Liver (tissue), 9 donors: Measurements from ENCODE around the gene PLEKHA7. TPM values are rescaled to one million over a fixed set of nuclear protein-coding genes. Genes with fewer than 3 reads are reported as not detected.

ENCODE experiments used
- DNase-seq: peaks from one replicate; pipeline ENCODE4 v3.0.0-alpha.2; 2017; ENCODE audit warnings: low spot score
- H3K27ac ChIP-seq, 2 donors: one replicate each; pipeline ENCODE4 v1.7.0; 2013; ENCODE audit warnings: inconsistent platforms in 2 of 2, low read length in 2 of 2, control low read depth in 1 of 2, low read depth in 1 of 2, mild to moderate bottlenecking in 1 of 2
- H3K27me3 ChIP-seq, 4 donors: one replicate each; pipeline versions ENCODE4 v1.6.1 to v1.7.0; 2013; ENCODE audit warnings: low read length in 3 of 4, inconsistent platforms in 1 of 4, mild to moderate bottlenecking in 1 of 4, moderate library complexity in 1 of 4; ENCODE audit not compliant: control insufficient read depth in 4 of 4, insufficient read depth in 4 of 4
- H3K36me3 ChIP-seq, 4 donors: one replicate each; pipeline versions ENCODE4 v1.6.1 to v1.7.0; 2013; ENCODE audit warnings: low read length in 3 of 4, mild to moderate bottlenecking in 3 of 4, low read depth in 1 of 4, moderate library complexity in 1 of 4; ENCODE audit not compliant: control insufficient read depth in 4 of 4, insufficient read depth in 3 of 4
- H3K4me1 ChIP-seq, 4 donors: one replicate each; pipeline versions ENCODE4 v1.6.1 to v1.7.0; 2013; ENCODE audit warnings: low read length in 3 of 4, mild to moderate bottlenecking in 3 of 4, moderate library complexity in 1 of 4; ENCODE audit not compliant: control insufficient read depth in 4 of 4, insufficient read depth in 4 of 4
- H3K4me3 ChIP-seq, 3 donors: one replicate each; pipeline versions ENCODE4 v1.6.1 to v1.7.0; 2013; ENCODE audit warnings: low read length in 3 of 3, control low read depth in 1 of 3, low read depth in 1 of 3, mild to moderate bottlenecking in 1 of 3
- H3K9ac ChIP-seq, 2 donors: one replicate each; pipeline ENCODE4 v1.7.0; 2013; ENCODE audit warnings: low read length in 2 of 2, mild to moderate bottlenecking in 2 of 2, moderate library complexity in 2 of 2, control low read depth in 1 of 2, low read depth in 1 of 2
- H3K9me3 ChIP-seq, 4 donors: one replicate each; pipeline versions ENCODE4 v1.6.1 to v1.7.0; 2013; ENCODE audit warnings: low read length in 3 of 4; ENCODE audit not compliant: control insufficient read depth in 4 of 4
- EGR1 ChIP-seq, 2 donors: IDR thresholded peaks; 2 replicates each; pipeline ENCODE4 v1.6.1; 2016 to 2018; ENCODE audit warnings: antibody characterized with exemption in 2 of 2, low read depth in 2 of 2
- FOXA1 ChIP-seq: IDR thresholded peaks from 2 replicates; pipeline ENCODE4 v1.6.1; 2016; ENCODE audit warnings: antibody characterized with exemption
- FOXA2 ChIP-seq: IDR thresholded peaks from 2 replicates; pipeline ENCODE4 v1.6.1; 2016; ENCODE audit warnings: antibody characterized with exemption
- GABPA ChIP-seq, 2 donors: IDR thresholded peaks in 1 of 2; conservative IDR thresholded peaks in 1 of 2; 2 replicates each; pipeline ENCODE4 v1.6.1; 2016; ENCODE audit warnings: antibody characterized with exemption in 2 of 2, mild to moderate bottlenecking in 1 of 2, moderate library complexity in 1 of 2
- HNF4A ChIP-seq, 2 donors: conservative IDR thresholded peaks; 2 replicates each; pipeline ENCODE4 v1.6.1; 2016; ENCODE audit warnings: antibody characterized with exemption in 2 of 2, mild to moderate bottlenecking in 2 of 2
- HNF4G ChIP-seq: IDR thresholded peaks from 2 replicates; pipeline ENCODE4 v1.6.1; 2016; ENCODE audit warnings: antibody characterized with exemption
- JUND ChIP-seq, 2 donors: IDR thresholded peaks; 2 replicates each; pipeline ENCODE4 v1.6.1; 2016; ENCODE audit warnings: antibody characterized with exemption in 2 of 2
- NR2F2 ChIP-seq: IDR thresholded peaks from 2 replicates; pipeline ENCODE4 v1.6.1; 2016; ENCODE audit warnings: antibody characterized with exemption
- RAD21 ChIP-seq, 2 donors: IDR thresholded peaks; 2 replicates each; pipeline ENCODE4 v1.6.1; 2016; ENCODE audit warnings: antibody characterized with exemption in 2 of 2, mild to moderate bottlenecking in 2 of 2
- RXRA ChIP-seq, 2 donors: IDR thresholded peaks; 2 replicates each; pipeline ENCODE4 v1.6.1; 2017 to 2018; ENCODE audit warnings: antibody characterized with exemption in 2 of 2, mild to moderate bottlenecking in 1 of 2
- SP1 ChIP-seq: IDR thresholded peaks from 2 replicates; pipeline ENCODE4 v1.6.1; 2018; ENCODE audit warnings: antibody characterized with exemption, mild to moderate bottlenecking
- TAF1 ChIP-seq: conservative IDR thresholded peaks from 2 replicates; pipeline ENCODE4 v1.6.1; 2016; ENCODE audit warnings: antibody characterized with exemption, mild to moderate bottlenecking
- WGBS: extraction: QIAGEN DNeasy Blood & Tissue Kit; methylation state at CpG from one replicate; pipeline ENCODE4 v1.1.7; 2013; 5-methylcytosine and 5-hydroxymethylcytosine counted together
- polyA plus RNA-seq, 2 donors: library from polyadenylated mRNA; stranded (reverse) in 1 of 2; unstranded in 1 of 2; fragments of 200-250 nt in 1 of 2; fragments of >200 nt in 1 of 2; fragmentation: Nextera tagmentation in 1 of 2; extraction: Ambion mirVana in 1 of 2; gene quantifications; one replicate each; pipeline versions ENCODE4 v1.2.1 to v1.2.3, GENCODE V29; 2013 to 2015
- total RNA-seq, 2 donors: library from RNA; depleted of rRNA; stranded (reverse); fragments of >200 nt; gene quantifications; one replicate each; pipeline ENCODE4 v1.2.3, GENCODE V29; 2014
- TF ChIP-seq, protein P1 (sequence below): IDR thresholded peaks from 2 replicates; pipeline ENCODE4 v1.6.1; 2016; ENCODE audit warnings: antibody characterized with exemption
- TF ChIP-seq, protein P2 (sequence below): IDR thresholded peaks from 2 replicates; pipeline ENCODE4 v1.6.1; 2016; ENCODE audit warnings: antibody characterized with exemption, mild to moderate bottlenecking
- TF ChIP-seq, protein P3 (sequence below): IDR thresholded peaks from 2 replicates; pipeline ENCODE4 v1.6.1; 2016; ENCODE audit warnings: antibody characterized with exemption
- TF ChIP-seq, protein P4 (sequence below): IDR thresholded peaks from 2 replicates; pipeline ENCODE4 v1.6.1; 2016; ENCODE audit warnings: antibody characterized with exemption
- donor health status: healthy.
- donor health status: healthy.
- donor health status: healthy.
- donor health status: healthy.
- donor health status: healthy.

Gene PLEKHA7
- total and polyA plus RNA-seq, 4 donors = 6.1 to 28.8 (median 8.5) TPM

DNA sequence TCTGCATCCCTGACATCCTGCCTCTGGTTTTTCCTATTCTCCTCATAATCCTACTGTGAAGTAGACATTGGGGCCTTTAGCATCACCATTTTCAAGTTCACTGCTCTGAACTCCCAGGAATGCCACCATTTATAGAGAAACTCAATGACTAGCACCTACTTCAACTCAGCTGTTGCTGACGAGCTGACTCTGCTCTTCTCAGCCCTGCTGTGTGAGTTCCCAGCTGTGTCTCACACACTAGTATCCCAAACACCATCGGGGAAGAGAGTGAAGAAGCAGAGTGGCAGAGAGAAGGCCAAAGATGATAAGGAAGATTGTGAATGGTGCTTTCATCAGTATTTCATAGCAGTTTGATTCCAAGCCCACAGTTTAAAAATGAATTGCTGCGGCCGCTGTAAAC lies 71.9 kb downstream of the PLEKHA7 start:
- no peaks in the 10 kb centered on the region for H3K9me3 ChIP-seq
- TF ChIP-seq SP1 (no peak), TAF1 (no peak), RXRA (IDR thresholded peaks at IDR 0.05) (no peak), EGR1 (IDR thresholded peaks at IDR 0.05; ENCODE audit: low read depth in 2 of 2) (no peak), NR2F2 (no peak), JUND (IDR thresholded peaks at IDR 0.05) (no peak), HNF4G (no peak), FOXA2 (no peak), HNF4A (conservative IDR thresholded peaks at IDR 0.05) (no peak), RAD21 (IDR thresholded peaks at IDR 0.05) (no peak), FOXA1 (no peak)
- TF ChIP-seq, protein P1, sequence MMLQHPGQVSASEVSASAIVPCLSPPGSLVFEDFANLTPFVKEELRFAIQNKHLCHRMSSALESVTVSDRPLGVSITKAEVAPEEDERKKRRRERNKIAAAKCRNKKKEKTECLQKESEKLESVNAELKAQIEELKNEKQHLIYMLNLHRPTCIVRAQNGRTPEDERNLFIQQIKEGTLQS = no peak
- TF ChIP-seq, protein P2, sequence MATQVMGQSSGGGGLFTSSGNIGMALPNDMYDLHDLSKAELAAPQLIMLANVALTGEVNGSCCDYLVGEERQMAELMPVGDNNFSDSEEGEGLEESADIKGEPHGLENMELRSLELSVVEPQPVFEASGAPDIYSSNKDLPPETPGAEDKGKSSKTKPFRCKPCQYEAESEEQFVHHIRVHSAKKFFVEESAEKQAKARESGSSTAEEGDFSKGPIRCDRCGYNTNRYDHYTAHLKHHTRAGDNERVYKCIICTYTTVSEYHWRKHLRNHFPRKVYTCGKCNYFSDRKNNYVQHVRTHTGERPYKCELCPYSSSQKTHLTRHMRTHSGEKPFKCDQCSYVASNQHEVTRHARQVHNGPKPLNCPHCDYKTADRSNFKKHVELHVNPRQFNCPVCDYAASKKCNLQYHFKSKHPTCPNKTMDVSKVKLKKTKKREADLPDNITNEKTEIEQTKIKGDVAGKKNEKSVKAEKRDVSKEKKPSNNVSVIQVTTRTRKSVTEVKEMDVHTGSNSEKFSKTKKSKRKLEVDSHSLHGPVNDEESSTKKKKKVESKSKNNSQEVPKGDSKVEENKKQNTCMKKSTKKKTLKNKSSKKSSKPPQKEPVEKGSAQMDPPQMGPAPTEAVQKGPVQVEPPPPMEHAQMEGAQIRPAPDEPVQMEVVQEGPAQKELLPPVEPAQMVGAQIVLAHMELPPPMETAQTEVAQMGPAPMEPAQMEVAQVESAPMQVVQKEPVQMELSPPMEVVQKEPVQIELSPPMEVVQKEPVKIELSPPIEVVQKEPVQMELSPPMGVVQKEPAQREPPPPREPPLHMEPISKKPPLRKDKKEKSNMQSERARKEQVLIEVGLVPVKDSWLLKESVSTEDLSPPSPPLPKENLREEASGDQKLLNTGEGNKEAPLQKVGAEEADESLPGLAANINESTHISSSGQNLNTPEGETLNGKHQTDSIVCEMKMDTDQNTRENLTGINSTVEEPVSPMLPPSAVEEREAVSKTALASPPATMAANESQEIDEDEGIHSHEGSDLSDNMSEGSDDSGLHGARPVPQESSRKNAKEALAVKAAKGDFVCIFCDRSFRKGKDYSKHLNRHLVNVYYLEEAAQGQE = no peak
- TF ChIP-seq, protein P3, sequence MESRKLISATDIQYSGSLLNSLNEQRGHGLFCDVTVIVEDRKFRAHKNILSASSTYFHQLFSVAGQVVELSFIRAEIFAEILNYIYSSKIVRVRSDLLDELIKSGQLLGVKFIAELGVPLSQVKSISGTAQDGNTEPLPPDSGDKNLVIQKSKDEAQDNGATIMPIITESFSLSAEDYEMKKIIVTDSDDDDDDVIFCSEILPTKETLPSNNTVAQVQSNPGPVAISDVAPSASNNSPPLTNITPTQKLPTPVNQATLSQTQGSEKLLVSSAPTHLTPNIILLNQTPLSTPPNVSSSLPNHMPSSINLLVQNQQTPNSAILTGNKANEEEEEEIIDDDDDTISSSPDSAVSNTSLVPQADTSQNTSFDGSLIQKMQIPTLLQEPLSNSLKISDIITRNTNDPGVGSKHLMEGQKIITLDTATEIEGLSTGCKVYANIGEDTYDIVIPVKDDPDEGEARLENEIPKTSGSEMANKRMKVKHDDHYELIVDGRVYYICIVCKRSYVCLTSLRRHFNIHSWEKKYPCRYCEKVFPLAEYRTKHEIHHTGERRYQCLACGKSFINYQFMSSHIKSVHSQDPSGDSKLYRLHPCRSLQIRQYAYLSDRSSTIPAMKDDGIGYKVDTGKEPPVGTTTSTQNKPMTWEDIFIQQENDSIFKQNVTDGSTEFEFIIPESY = no peak
- TF ChIP-seq, protein P4, sequence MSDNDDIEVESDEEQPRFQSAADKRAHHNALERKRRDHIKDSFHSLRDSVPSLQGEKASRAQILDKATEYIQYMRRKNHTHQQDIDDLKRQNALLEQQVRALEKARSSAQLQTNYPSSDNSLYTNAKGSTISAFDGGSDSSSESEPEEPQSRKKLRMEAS = no peak
- H3K27ac ChIP-seq = no peak overlapping the region
- WGBS = 90% methylated on average over 4 of the region's 4 CpGs
- no peak overlapping the region for H3K4me3 ChIP-seq
- H3K36me3 ChIP-seq = no peaks in the 10 kb centered on the region
- H3K4me1 ChIP-seq = peaks cover 0 to 6% (median 2%) of the 10 kb centered on the region in 4 donors
- DNase-seq = no peak
- no peak overlapping the region for H3K9ac ChIP-seq
- H3K27me3 ChIP-seq = no peaks in the 10 kb centered on the region

DNA sequence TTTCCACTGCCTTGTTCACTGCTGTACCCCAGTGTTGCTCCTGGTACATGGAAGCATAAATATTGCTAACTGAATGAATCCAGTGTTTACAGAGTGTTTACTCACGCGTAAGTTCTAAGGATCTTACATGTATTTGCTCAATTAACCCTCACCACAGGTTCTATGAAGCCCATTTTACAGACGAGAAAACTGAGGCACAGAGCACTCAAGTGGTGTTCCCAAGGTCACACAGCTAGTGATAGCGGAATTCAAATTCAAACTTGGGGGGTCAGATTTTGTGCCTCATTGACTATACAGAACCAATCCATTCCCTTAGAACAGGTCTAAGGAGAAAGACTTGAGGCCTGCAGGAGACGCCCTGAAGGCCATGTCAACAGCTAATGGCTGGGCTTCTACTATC lies 72.3 kb downstream of the PLEKHA7 start:
- Histone ChIP-seq H3K9me3 (no peaks in the 10 kb centered on the region), H3K4me1 (peaks cover under 1 to 7% (median 4%) of the 10 kb centered on the region in 4 donors), H3K27me3 (no peaks in the 10 kb centered on the region), H3K9ac (no peak overlapping the region), H3K36me3 (no peaks in the 10 kb centered on the region), H3K27ac (no peak overlapping the region), H3K4me3 (no peak overlapping the region)
- WGBS = 77% methylated on average over 5 of the region's 5 CpGs
- no peak for DNase-seq
- TF ChIP-seq FOXA1 = no peak
- TF ChIP-seq HNF4G = no peak
- no peak for TF ChIP-seq HNF4A (conservative IDR thresholded peaks at IDR 0.05)
- TF ChIP-seq RAD21 (IDR thresholded peaks at IDR 0.05) = no peak
- TF ChIP-seq GABPA (IDR thresholded peaks at IDR 0.05 in 1 of 2, conservative IDR thresholded peaks at IDR 0.05 in 1 of 2) = no peak
- no peak for TF ChIP-seq RXRA (IDR thresholded peaks at IDR 0.05)
